Suprapubic skin (tissue), 4 donors: ENCODE data around the gene CD40.

ENCODE experiments used
- CTCF ChIP-seq, 2 donors: fragments of 200-600 bp in 1 of 2; fragments of 450-650 bp in 1 of 2; sonication (generic) in 1 of 2; IDR thresholded peaks; one replicate each; pipeline ENCODE4 v1.5.1; 2016 to 2019; ENCODE audit warnings: antibody characterized with exemption in 2 of 2, mild to moderate bottlenecking in 1 of 2, moderate library complexity in 1 of 2
- EP300 ChIP-seq: sonication (generic); formaldehyde crosslinking; IDR thresholded peaks from one replicate; pipeline ENCODE4 v1.6.1; 2017; ENCODE audit warnings: antibody characterized with exemption
- POLR2A ChIP-seq, 2 donors: fragments of 450-650 bp; IDR thresholded peaks; one replicate each; pipeline ENCODE4 v1.6.1; 2017; ENCODE audit warnings: antibody characterized with exemption in 2 of 2, mild to moderate bottlenecking in 2 of 2, moderate library complexity in 2 of 2
- POLR2AphosphoS5 ChIP-seq, 3 donors: sonication (generic); formaldehyde crosslinking; IDR thresholded peaks; one replicate each; pipeline ENCODE4 v1.6.1; 2017; ENCODE audit warnings: antibody characterized with exemption in 3 of 3

- no peak for TF ChIP-seq CTCF (IDR thresholded peaks at IDR 0.05)
- no peak for TF ChIP-seq POLR2AphosphoS5 (IDR thresholded peaks at IDR 0.05)
- no peak for TF ChIP-seq EP300
- TF ChIP-seq POLR2A (IDR thresholded peaks at IDR 0.05): no peak
Observed at GRCh38 chr20:46122516-46123481, 4.7 kb downstream of the CD40 start.
